ENCODE measurements around the gene HECTD4.

DNA sequence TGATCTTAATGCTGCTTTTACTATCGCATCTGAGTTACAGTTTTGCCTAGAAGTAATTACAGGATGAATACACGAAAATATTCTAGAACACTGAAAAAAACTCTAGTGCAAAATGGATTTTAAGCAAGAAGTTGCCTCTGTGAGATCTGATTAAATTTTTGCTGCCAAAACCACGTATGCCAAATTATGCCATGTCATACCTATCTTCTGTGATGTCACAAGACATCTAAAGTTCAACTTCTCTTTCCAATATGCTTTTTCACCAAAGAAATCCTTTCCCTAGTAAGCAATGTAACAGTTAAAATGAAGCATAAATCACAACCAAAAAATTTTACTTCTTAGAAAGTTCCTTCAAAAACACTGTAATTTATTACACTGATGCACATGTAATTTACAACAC is 39.6 kb downstream of the HECTD4 start:
- TF ChIP-seq YY1 (IDR thresholded peaks at IDR 0.05; ENCODE audit: insufficient read depth, insufficient read length) (no peak), ZNF274 (IDR thresholded peaks at IDR 0.05; ENCODE audit: low read depth, low read length) (no peak), SUZ12 (IDR thresholded peaks at IDR 0.05; ENCODE audit: extremely low read depth, insufficient read depth, insufficient read length) (no peak)

Data from NT2/D1 (cell line).